Hepatocyte (in vitro differentiated cells): ENCODE data around the gene TAS2R30.
"Not testable (repeated sequence)": the region's sequence is repeated elsewhere in the genome, so short reads cannot be mapped to it uniquely, and the experiment has no call there.

Experiments
- EZH2 ChIP-seq: fragments of 200-600 bp; sonication (generic); IDR thresholded peaks from 2 replicates; pipeline ENCODE4 v1.6.1; 2016; ENCODE audit warnings: antibody characterized with exemption, mild to moderate bottlenecking, borderline replicate concordance
- EZH2phosphoT487 ChIP-seq: fragments of 200-600 bp; sonication (generic); IDR thresholded peaks from one replicate; pipeline ENCODE4 v1.6.1; 2018; ENCODE audit warnings: antibody characterized with exemption, mild to moderate bottlenecking, low read depth, moderate library complexity; ENCODE audit not compliant: unreplicated experiment, severe bottlenecking
- TF ChIP-seq, protein P1 (sequence below): fragments of 200-600 bp; sonication (generic); IDR thresholded peaks from 2 replicates; pipeline ENCODE4 v1.5.1; 2016; ENCODE audit warnings: antibody characterized with exemption, mild to moderate bottlenecking; ENCODE audit not compliant: poor library complexity

DNA sequence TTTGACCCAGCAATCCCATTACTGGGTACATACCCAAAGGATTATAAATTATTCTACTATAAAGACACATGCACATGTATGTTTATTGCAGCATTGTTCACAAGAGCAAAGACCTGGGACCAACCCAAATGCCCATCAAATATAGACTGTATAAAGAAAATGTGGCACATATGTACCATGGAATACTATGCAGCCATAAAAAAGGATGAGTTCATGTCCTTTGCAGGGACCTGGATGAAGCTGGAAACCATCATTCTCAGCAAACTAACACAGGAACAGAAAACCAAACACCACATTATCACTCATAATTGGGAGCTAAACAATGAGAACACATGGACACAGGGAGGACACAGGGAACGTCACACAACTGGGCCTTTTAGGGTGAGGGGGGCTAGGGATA, 20.3 kb downstream of the TAS2R30 start:
- TF ChIP-seq, protein P1, sequence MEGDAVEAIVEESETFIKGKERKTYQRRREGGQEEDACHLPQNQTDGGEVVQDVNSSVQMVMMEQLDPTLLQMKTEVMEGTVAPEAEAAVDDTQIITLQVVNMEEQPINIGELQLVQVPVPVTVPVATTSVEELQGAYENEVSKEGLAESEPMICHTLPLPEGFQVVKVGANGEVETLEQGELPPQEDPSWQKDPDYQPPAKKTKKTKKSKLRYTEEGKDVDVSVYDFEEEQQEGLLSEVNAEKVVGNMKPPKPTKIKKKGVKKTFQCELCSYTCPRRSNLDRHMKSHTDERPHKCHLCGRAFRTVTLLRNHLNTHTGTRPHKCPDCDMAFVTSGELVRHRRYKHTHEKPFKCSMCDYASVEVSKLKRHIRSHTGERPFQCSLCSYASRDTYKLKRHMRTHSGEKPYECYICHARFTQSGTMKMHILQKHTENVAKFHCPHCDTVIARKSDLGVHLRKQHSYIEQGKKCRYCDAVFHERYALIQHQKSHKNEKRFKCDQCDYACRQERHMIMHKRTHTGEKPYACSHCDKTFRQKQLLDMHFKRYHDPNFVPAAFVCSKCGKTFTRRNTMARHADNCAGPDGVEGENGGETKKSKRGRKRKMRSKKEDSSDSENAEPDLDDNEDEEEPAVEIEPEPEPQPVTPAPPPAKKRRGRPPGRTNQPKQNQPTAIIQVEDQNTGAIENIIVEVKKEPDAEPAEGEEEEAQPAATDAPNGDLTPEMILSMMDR, result not testable (repeated sequence)
- not testable (repeated sequence) for TF ChIP-seq EZH2phosphoT487, EZH2
